Measurements from ENCODE around the gene HENMT1. TPM values are rescaled to one million over a fixed set of nuclear protein-coding genes. Genes with fewer than 3 reads are reported as not detected.

The HENMT1 gene
- 2.7 and 3.7 TPM in 2 replicates for total RNA-seq

GRCh38 chr1:108661030-108661609 lies at the start of gene HENMT1:
TSS of gene HENMT1 (minus strand) at chr1:108661093. CDS start at chr1:108659884, 1,209 bp downstream.

GRCh38 chr1:108691942-108692723 lies 31.2 kb upstream of the HENMT1 start, which contains the start of gene PRPF38B:
TSS of gene PRPF38B (plus strand) at chr1:108692310. CDS start at chr1:108692592, 282 bp downstream.

Other genes with a start within 250 kb of the HENMT1 start
- not detected in 2 replicates for gene NBPF6, start 210.8 kb downstream of the HENMT1 start, total RNA-seq
- gene EEIG2, start 101.0 kb downstream of the HENMT1 start, total RNA-seq: 7.5 and 15.8 TPM in 2 replicates
- gene PRPF38B, start 31.2 kb upstream of the HENMT1 start, total RNA-seq: 8.3 and 12.7 TPM in 2 replicates
- not detected in 2 replicates for gene FNDC7, start 51.8 kb upstream of the HENMT1 start, total RNA-seq
- 16.1 and 28.9 TPM in 2 replicates for gene STXBP3, start 85.6 kb upstream of the HENMT1 start, total RNA-seq
- 0.12 TPM in 1 of 2 replicates, not detected in the other for gene AKNAD1, start 196.0 kb upstream of the HENMT1 start, total RNA-seq
- gene GPSM2, start 215.9 kb upstream of the HENMT1 start, total RNA-seq: 6.4 and 23.9 TPM in 2 replicates

All from pericardium fibroblast (primary cell).